Measurements from ENCODE around the gene RAB9A. TPM values are rescaled to one million over a fixed set of nuclear protein-coding genes. Genes with fewer than 3 reads are reported as not detected.

Gene RAB9A
- total and polyA plus RNA-seq, 10 of the 15 experiments (the other 5 are each of a cell fraction or from before 2014, with no cell fraction given), result 42.1 to 142 (median 49.9) TPM

GRCh38 chrX:13667919-13668318 is 21.0 kb upstream of the RAB9A start:
- SMC1A ChIA-PET (ENCODE audit: uncharacterized antibody, unreplicated experiment), result interaction anchor here (4.2 to 6.5 kb wide), 3 partner anchors 19 to 27 kb away, joined by 79 to 136 read pairs (median 115); partner anchors contain the start of gene RAB9A
- in situ Hi-C loops (cut with MboI) (loop anchor here (25.0 kb wide), 1 partner anchor 706 kb away; no protein-coding TSS in a partner anchor), intact Hi-C loops (cut with micrococcal nuclease; ENCODE audit: unreplicated experiment) (loop anchor here (2.0 to 10.0 kb wide), 2 partner anchors 29 to 723 kb away; no protein-coding TSS in a partner anchor)
- Histone ChIP-seq H3K79me2 (ENCODE audit: control insufficient read depth, insufficient read depth, low read length) (peaks cover 5% of the 10 kb centered on the region; the same call in 1 of the 2 replicates), H3K27me3 (replicated peaks in 1 of 2; ENCODE audit: control insufficient read depth in 2 of 2, insufficient read depth in 2 of 2, low read length in 1 of 2) (no peaks in the 10 kb centered on the region), H3K4me3 (no peak overlapping the region), H3K36me3 (ENCODE audit: control insufficient read depth in 2 of 2, insufficient read depth in 2 of 2, low read length in 1 of 2) (peaks cover 0 to 4% of the 10 kb centered on the region in 2 experiments; a peak in 1 of 4 replicates), H3K9ac (ENCODE audit: control insufficient read depth, insufficient read depth, low read length) (no peak overlapping the region), H2AFZ (ENCODE audit: control insufficient read depth, low read depth, low read length) (no peak overlapping the region), H3K9me3 (replicated peaks; ENCODE audit: control insufficient read depth, insufficient read depth, low read length) (no peaks in the 10 kb centered on the region), H3K4me1 (ENCODE audit: control insufficient read depth, insufficient read depth, low read length) (peaks cover 40% of the 10 kb centered on the region), H4K20me1 (ENCODE audit: control insufficient read depth, insufficient read depth) (no peaks in the 10 kb centered on the region), H3K27ac (ENCODE audit: control insufficient read depth, insufficient read depth) (peak overlapping the region; percentile 5; the same call in 1 of the 2 replicates), H3K4me2 (ENCODE audit: control insufficient read depth, insufficient read depth) (no peak overlapping the region)
- no peak for ATAC-seq
- no peak for DNase-seq (ENCODE audit: low read depth, low spot score)
- FAIRE-seq, result peak; percentile 7
- RAD21 ChIA-PET (ENCODE audit: unreplicated experiment), result interaction anchor here (1.4 to 6.4 kb wide), 2 partner anchors 28 to 66 kb away, joined by 4 to 103 read pairs; partner anchors contain the start of genes OFD1 and TRAPPC2
- BruUV-seq (replicated peaks), result no TSS peak
- POLR2A ChIA-PET, result interaction anchor here (4.7 to 4.9 kb wide), 2 partner anchors 20 to 29 kb away, joined by 45 to 49 read pairs; partner anchors contain the start of gene RAB9A
- CTCF ChIA-PET, result interaction anchor here (1.3 to 1.8 kb wide), 2 partner anchors 69 to 81 kb away, joined by 4 to 5 read pairs; no protein-coding TSS in a partner anchor
- no peak for TF ChIP-seq SP1 (IDR thresholded peaks at IDR 0.05; ENCODE audit: low read depth, low read length)
- no peak for TF ChIP-seq CREB1 (IDR thresholded peaks at IDR 0.05; ENCODE audit: low read depth)
- no peak for TF ChIP-seq TCF12 (IDR thresholded peaks at IDR 0.05; ENCODE audit: low read depth, low read length)

GRCh38 chrX:13669246-13669737 is 19.6 kb upstream of the RAB9A start:
- Histone ChIP-seq H3K4me3 (peak overlapping the region; percentile 44; the same call in 1 of the 2 replicates), H3K27me3 (replicated peaks in 1 of 2; ENCODE audit: control insufficient read depth in 2 of 2, insufficient read depth in 2 of 2, low read length in 1 of 2) (no peaks in the 10 kb centered on the region), H3K4me2 (ENCODE audit: control insufficient read depth, insufficient read depth) (peak overlapping the region; percentile 72), H4K20me1 (ENCODE audit: control insufficient read depth, insufficient read depth) (no peaks in the 10 kb centered on the region), H3K79me2 (ENCODE audit: control insufficient read depth, insufficient read depth, low read length) (peaks cover 5% of the 10 kb centered on the region; the same call in 1 of the 2 replicates), H3K9me3 (replicated peaks; ENCODE audit: control insufficient read depth, insufficient read depth, low read length) (no peaks in the 10 kb centered on the region), H3K4me1 (ENCODE audit: control insufficient read depth, insufficient read depth, low read length) (peaks cover 37% of the 10 kb centered on the region), H2AFZ (ENCODE audit: control insufficient read depth, low read depth, low read length) (peak overlapping the region; percentile 49), H3K27ac (ENCODE audit: control insufficient read depth, insufficient read depth) (peak overlapping the region; percentile 92), H3K9ac (ENCODE audit: control insufficient read depth, insufficient read depth, low read length) (peak overlapping the region; percentile 58), H3K36me3 (ENCODE audit: control insufficient read depth in 2 of 2, insufficient read depth in 2 of 2, low read length in 1 of 2) (no peaks in the 10 kb centered on the region)
- ATAC-seq, result peak; percentile 77
- ChIA-PET CTCF (interaction anchor here (0.5 to 2.8 kb wide), 14 partner anchors 19 to 624 kb away, joined by 3 to 21 read pairs (median 4); partner anchors contain the start of genes OFD1, RAB9A and TRAPPC2), POLR2A (interaction anchor here (0.9 to 4.9 kb wide), 9 partner anchors 16 to 359 kb away, joined by 3 to 49 read pairs (median 8); partner anchors contain the start of genes OFD1, RAB9A and TRAPPC2), SMC1A (ENCODE audit: uncharacterized antibody, unreplicated experiment) (interaction anchor here (0.8 to 4.3 kb wide), 19 partner anchors 7 to 778 kb away, joined by 3 to 136 read pairs (median 5); partner anchors contain the start of genes OFD1, RAB9A and TRAPPC2), RAD21 (ENCODE audit: unreplicated experiment) (interaction anchor here (0.7 to 6.4 kb wide), 15 partner anchors 16 to 585 kb away, joined by 3 to 103 read pairs (median 12); partner anchors contain the start of genes GEMIN8, OFD1, RAB9A and TRAPPC2)
- in situ Hi-C loops (cut with MboI), result loop anchor here (25.0 kb wide), 1 partner anchor 707 kb away; no protein-coding TSS in a partner anchor
- 1% methylated on average over 9 of the region's 9 CpGs for WGBS (ENCODE audit: insufficient coverage, insufficient replicate concordance, low lambda C conversion rate, missing lambda C conversion rate)
- DNase-seq (ENCODE audit: low read depth, low spot score), result peak; percentile 89
- peak; percentile 94 for FAIRE-seq
- intact Hi-C loops (cut with micrococcal nuclease; ENCODE audit: unreplicated experiment), result loop anchor here (1.0 to 10.0 kb wide), 3 partner anchors 22 to 724 kb away; no protein-coding TSS in a partner anchor
- BruUV-seq (replicated peaks), result no TSS peak
- no peak for TF ChIP-seq CBX5 (IDR thresholded peaks at IDR 0.05; ENCODE audit: low read depth)
- TF ChIP-seq ESRRA (IDR thresholded peaks at IDR 0.05; ENCODE audit: low read length), result no peak
- TF ChIP-seq PML (IDR thresholded peaks at IDR 0.05; ENCODE audit: low read length), result no peak
- TF ChIP-seq GABPA (IDR thresholded peaks at IDR 0.05; ENCODE audit: low read depth), result 0 out of 2 replicates have a peak, but pooled peaks have one; percentile 10
- peak; percentile 84 for TF ChIP-seq FOXM1 (IDR thresholded peaks at IDR 0.05; ENCODE audit: low read depth, low read length)
- TF ChIP-seq KAT2A (conservative IDR thresholded peaks at IDR 0.05; ENCODE audit: control insufficient read depth, low read depth, low read length), result no peak
- peak; percentile 64; the same call in 1 of the 2 replicates for TF ChIP-seq DPF2 (IDR thresholded peaks at IDR 0.05)
- peak; percentile 65 for TF ChIP-seq RAD51 (IDR thresholded peaks at IDR 0.05)
- peak; percentile 98 for TF ChIP-seq RELB (IDR thresholded peaks at IDR 0.05; ENCODE audit: low read depth)
- TF ChIP-seq ZNF622 (IDR thresholded peaks at IDR 0.05), result no peak
- TF ChIP-seq RCOR1 (conservative IDR thresholded peaks at IDR 0.05; ENCODE audit: low read depth, low read length), result no peak
- peak; percentile 39; the same call in 1 of the 2 replicates for TF ChIP-seq TCF7 (IDR thresholded peaks at IDR 0.05; ENCODE audit: borderline replicate concordance)
- TF ChIP-seq WRNIP1 (IDR thresholded peaks at IDR 0.05; ENCODE audit: borderline replicate concordance, low read depth, low read length), result no peak
- peak; percentile 89 for TF ChIP-seq RELA (IDR thresholded peaks at IDR 0.05; ENCODE audit: borderline replicate concordance, partially characterized antibody)
